Peyer's patch (tissue), 4 donors: ENCODE measurements around the gene FAXDC2. TPM values are rescaled to one million over a fixed set of nuclear protein-coding genes. Genes with fewer than 3 reads are reported as not detected.

Experiments
- DNase-seq, 3 donors: peaks; one replicate each; pipeline ENCODE4 v3.0.0-alpha.2; 2017 to 2019
- H3K27ac ChIP-seq, 4 donors: fragments of 200-600 bp; sonication (generic); one replicate each; pipeline ENCODE4 v1.5.1; 2016 to 2019
- H3K27me3 ChIP-seq, 2 donors: fragments of 200-600 bp; sonication (generic); one replicate each; pipeline ENCODE4 v1.5.1; 2019
- H3K36me3 ChIP-seq, 3 donors: fragments of 200-600 bp; sonication (generic); one replicate each; pipeline ENCODE4 v1.5.1; 2016 to 2019
- H3K4me1 ChIP-seq, 4 donors: fragments of 200-600 bp; sonication (generic); one replicate each; pipeline ENCODE4 v1.5.1; 2016 to 2019
- H3K4me3 ChIP-seq, 4 donors: fragments of 200-600 bp; sonication (generic); 1 replicate in 3 of 4; 2 replicates in 1 of 4; pipeline ENCODE4 v1.5.1; 2016 to 2019; ENCODE audit warnings: mild to moderate bottlenecking in 1 of 4
- H3K9me3 ChIP-seq, 4 donors: fragments of 200-600 bp; sonication (generic); one replicate each; pipeline ENCODE4 v1.5.1; 2016 to 2019; ENCODE audit warnings: mild to moderate bottlenecking in 1 of 4
- CTCF ChIP-seq, 6 experiments: fragments of 450-650 bp in 4 of 6; fragments of 200-600 bp in 2 of 6; sonication (generic) in 1 of 6; IDR thresholded peaks; one replicate each; pipeline ENCODE4 v1.5.1; 2017 to 2019; ENCODE audit warnings: antibody characterized with exemption in 6 of 6, mild to moderate bottlenecking in 3 of 6, moderate library complexity in 1 of 6
- POLR2A ChIP-seq, 2 donors: fragments of 450-650 bp; IDR thresholded peaks; one replicate each; pipeline ENCODE4 v1.5.1; 2017; ENCODE audit warnings: antibody characterized with exemption in 2 of 2, mild to moderate bottlenecking in 2 of 2, moderate library complexity in 2 of 2
- total RNA-seq, 4 donors: library from RNA; depleted of rRNA; stranded (reverse); fragments of >200 nt; gene quantifications; one replicate each; pipeline ENCODE4 v1.1.0, GENCODE V29; 2016

Gene FAXDC2
- total RNA-seq, 4 donors from 2014 or later = 16.5 to 64.2 (median 42.3) TPM

- peaks cover 0 to 89% (median 4%) of the 10 kb centered on the region in 3 donors for H3K36me3 ChIP-seq
- no peak overlapping the region for H3K27ac ChIP-seq
- DNase-seq = peak in 2 of 3 donors; percentile 36 to 49
- no peak overlapping the region for H3K4me3 ChIP-seq
- H3K4me1 ChIP-seq = no peaks in the 10 kb centered on the region
- TF ChIP-seq POLR2A (IDR thresholded peaks at IDR 0.05) (no peak), CTCF (IDR thresholded peaks at IDR 0.05) (no peak)
- H3K27me3 ChIP-seq = no peaks in the 10 kb centered on the region
- no peaks in the 10 kb centered on the region for H3K9me3 ChIP-seq
Measured at GRCh38 chr5:154813736-154814135, 36.7 kb downstream of the FAXDC2 start.

- no peak overlapping the region for H3K4me3 ChIP-seq
- H3K9me3 ChIP-seq = no peaks in the 10 kb centered on the region
- TF ChIP-seq POLR2A (IDR thresholded peaks at IDR 0.05) (no peak), CTCF (IDR thresholded peaks at IDR 0.05) (no peak)
- no peak overlapping the region for H3K27ac ChIP-seq
- H3K27me3 ChIP-seq = no peaks in the 10 kb centered on the region
- peak in 1 of 3 donors; percentile 15 for DNase-seq
- H3K36me3 ChIP-seq = peaks cover 0 to 94% (median 4%) of the 10 kb centered on the region in 3 donors
- H3K4me1 ChIP-seq = no peaks in the 10 kb centered on the region
Measured at GRCh38 chr5:154813158-154813557, 37.2 kb downstream of the FAXDC2 start.

GRCh38 chr5:154811653-154812465 lies 38.5 kb downstream of the FAXDC2 start:
- Histone ChIP-seq H3K4me3 (no peak overlapping the region), H3K9me3 (no peaks in the 10 kb centered on the region), H3K36me3 (peaks cover 0 to 96% (median 4%) of the 10 kb centered on the region in 3 donors), H3K27me3 (no peaks in the 10 kb centered on the region), H3K27ac (no peak overlapping the region), H3K4me1 (no peaks in the 10 kb centered on the region)
- TF ChIP-seq POLR2A (IDR thresholded peaks at IDR 0.05) = no peak
- peak; percentile 71 to 98 (median 92) for TF ChIP-seq CTCF (IDR thresholded peaks at IDR 0.05)
- DNase-seq = peak; percentile 57 to 86 (median 75)

- no peak overlapping the region for H3K4me3 ChIP-seq
- no peaks in the 10 kb centered on the region for H3K9me3 ChIP-seq
- peak in 1 of 3 donors; percentile 13 for DNase-seq
- TF ChIP-seq POLR2A (IDR thresholded peaks at IDR 0.05) (no peak), CTCF (IDR thresholded peaks at IDR 0.05) (no peak)
- H3K4me1 ChIP-seq = no peaks in the 10 kb centered on the region
- no peaks in the 10 kb centered on the region for H3K27me3 ChIP-seq
- H3K36me3 ChIP-seq = peaks cover 0 to 97% (median 4%) of the 10 kb centered on the region in 3 donors
- H3K27ac ChIP-seq = no peak overlapping the region
Measured at GRCh38 chr5:154811239-154811638, 39.2 kb downstream of the FAXDC2 start.

- Histone ChIP-seq H3K9me3 (no peaks in the 10 kb centered on the region), H3K27ac (no peak overlapping the region), H3K27me3 (no peaks in the 10 kb centered on the region), H3K4me3 (no peak overlapping the region), H3K4me1 (no peaks in the 10 kb centered on the region), H3K36me3 (peaks cover 0 to 98% (median 4%) of the 10 kb centered on the region in 3 donors)
- TF ChIP-seq CTCF (IDR thresholded peaks at IDR 0.05) = no peak
- TF ChIP-seq POLR2A (IDR thresholded peaks at IDR 0.05) = no peak
- no peak for DNase-seq
Measured at GRCh38 chr5:154806176-154806575, 44.2 kb downstream of the FAXDC2 start.
